Activated CD8-positive, alpha-beta T cell treated with anti-CD3 and anti-CD28 coated beads for 36 hours (primary cell): ENCODE data around the gene TUFT1. TPM values are rescaled to one million over a fixed set of nuclear protein-coding genes. Genes with fewer than 3 reads are reported as not detected.
A peak's percentile ranks its signal among the peaks of the same experiment; 100 is the strongest.

Experiments used
- ATAC-seq: fragments of 200-7000 bp; cut with Tn5 transposase; one replicate; pipeline ENCODE4 v1.10.0; 2021; ENCODE audit warnings: mild to moderate bottlenecking, moderate library complexity
- CTCF ChIA-PET: fragments of 350-600 bp; sonication (Branson Sonifier 250); formaldehyde crosslinking; loops from one replicate; lab custom pipeline; 2021; ENCODE audit warnings: antibody characterized with exemption; lab: Charles Lee
- POLR2A ChIA-PET: fragments of 350-600 bp; sonication (Branson Sonifier 250); formaldehyde crosslinking; loops from one replicate; lab custom pipeline; 2021; ENCODE audit warnings: antibody characterized with exemption; lab: Charles Lee
- DNase-seq: peaks from one replicate; pipeline ENCODE4 v3.0.0-alpha.2; 2020
- H3K27ac Mint-ChIP-seq: one replicate; pipeline ENCODE4 v1.8.0; 2021; ENCODE audit warnings: mild to moderate bottlenecking, mixed read lengths
- H3K27me3 Mint-ChIP-seq: one replicate; pipeline ENCODE4 v1.8.0; 2021; ENCODE audit warnings: mixed read lengths
- H3K36me3 Mint-ChIP-seq: one replicate; pipeline ENCODE4 v1.8.0; 2021; ENCODE audit warnings: low read depth, mixed read lengths
- H3K4me1 Mint-ChIP-seq: one replicate; pipeline ENCODE4 v1.8.0; 2021; ENCODE audit warnings: low read depth, mixed read lengths
- H3K4me3 Mint-ChIP-seq: one replicate; pipeline ENCODE4 v1.8.0; 2021; ENCODE audit warnings: mild to moderate bottlenecking, moderate library complexity, mixed read lengths
- H3K9me3 Mint-ChIP-seq: one replicate; pipeline ENCODE4 v1.8.0; 2021; ENCODE audit warnings: mixed read lengths
- intact Hi-C: fragments of 100-400 bp; cut with micrococcal nuclease; formaldehyde crosslinking; loops from one replicate; pipeline ENCODE4 v1.10.0; 2022
- total RNA-seq, 2 experiments: library from RNA; stranded (reverse); gene quantifications; one replicate each; pipeline ENCODE4 v1.2.3, GENCODE V29; 2021
- TF ChIP-seq, protein P1 (sequence below): fragments of 200-600 bp; IDR thresholded peaks from one replicate; pipeline ENCODE4 v1.8.0; 2022; ENCODE audit warnings: antibody characterized with exemption, mild to moderate bottlenecking

The TUFT1 gene
- total RNA-seq, 2 experiments from 2014 or later = 1.0 to 1.5 TPM

DNA sequence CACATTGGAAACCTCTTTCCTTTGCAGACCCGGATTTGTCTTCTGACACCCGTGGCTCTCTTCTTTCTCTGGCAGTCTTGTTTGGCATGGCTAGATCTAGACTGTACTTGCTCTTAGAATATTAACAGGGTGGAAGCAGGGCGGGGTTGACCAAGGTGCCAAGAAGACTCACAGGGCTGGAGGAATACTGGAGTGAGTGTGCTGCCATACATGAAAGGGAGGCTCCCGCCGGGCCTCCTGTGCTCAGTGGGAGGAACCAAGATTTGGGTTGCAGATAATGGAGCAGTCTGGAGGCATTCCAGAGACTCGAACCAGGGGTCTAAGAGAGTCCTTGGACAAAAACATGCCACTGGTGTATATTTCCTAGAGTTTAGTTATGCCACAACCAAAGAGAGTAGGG is 44.2 kb downstream of the TUFT1 start:
- no peak for DNase-seq
- CTCF ChIA-PET = interaction anchor here (1.6 kb wide), 1 partner anchor 10 kb away, joined by 5 read pairs; no protein-coding TSS in a partner anchor
- no peaks in the 10 kb centered on the region for H3K36me3 Mint-ChIP-seq
- no peak for ATAC-seq
- TF ChIP-seq, protein P1, sequence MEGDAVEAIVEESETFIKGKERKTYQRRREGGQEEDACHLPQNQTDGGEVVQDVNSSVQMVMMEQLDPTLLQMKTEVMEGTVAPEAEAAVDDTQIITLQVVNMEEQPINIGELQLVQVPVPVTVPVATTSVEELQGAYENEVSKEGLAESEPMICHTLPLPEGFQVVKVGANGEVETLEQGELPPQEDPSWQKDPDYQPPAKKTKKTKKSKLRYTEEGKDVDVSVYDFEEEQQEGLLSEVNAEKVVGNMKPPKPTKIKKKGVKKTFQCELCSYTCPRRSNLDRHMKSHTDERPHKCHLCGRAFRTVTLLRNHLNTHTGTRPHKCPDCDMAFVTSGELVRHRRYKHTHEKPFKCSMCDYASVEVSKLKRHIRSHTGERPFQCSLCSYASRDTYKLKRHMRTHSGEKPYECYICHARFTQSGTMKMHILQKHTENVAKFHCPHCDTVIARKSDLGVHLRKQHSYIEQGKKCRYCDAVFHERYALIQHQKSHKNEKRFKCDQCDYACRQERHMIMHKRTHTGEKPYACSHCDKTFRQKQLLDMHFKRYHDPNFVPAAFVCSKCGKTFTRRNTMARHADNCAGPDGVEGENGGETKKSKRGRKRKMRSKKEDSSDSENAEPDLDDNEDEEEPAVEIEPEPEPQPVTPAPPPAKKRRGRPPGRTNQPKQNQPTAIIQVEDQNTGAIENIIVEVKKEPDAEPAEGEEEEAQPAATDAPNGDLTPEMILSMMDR = no peak
- no peaks in the 10 kb centered on the region for H3K4me1 Mint-ChIP-seq
- H3K9me3 Mint-ChIP-seq = no peaks in the 10 kb centered on the region
- intact Hi-C loops = no loop called here
- H3K27ac Mint-ChIP-seq = no peak overlapping the region
- POLR2A ChIA-PET = no interaction called here
- no peak overlapping the region for H3K4me3 Mint-ChIP-seq
- no peaks in the 10 kb centered on the region for H3K27me3 Mint-ChIP-seq

DNA sequence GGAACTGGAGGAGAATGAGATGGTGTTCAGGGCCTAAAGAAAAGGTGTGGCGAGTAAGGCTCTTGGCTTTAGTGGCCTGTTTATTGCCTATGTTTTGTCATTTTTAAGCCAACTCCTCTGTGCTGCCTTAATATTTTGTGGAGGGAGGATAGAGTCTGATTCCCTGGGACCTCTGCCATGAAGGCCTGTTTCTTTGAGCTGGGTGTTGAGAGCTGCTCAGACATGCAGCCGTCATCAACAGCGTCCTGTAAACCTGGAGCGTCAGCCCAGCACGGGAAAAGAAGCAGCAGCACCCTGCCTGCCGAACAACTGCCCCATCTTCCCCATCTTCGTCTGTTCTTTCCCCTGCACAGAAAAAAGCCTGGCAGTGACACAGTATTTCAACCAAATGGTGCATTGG is 44.7 kb downstream of the TUFT1 start:
- H3K27ac Mint-ChIP-seq = no peak overlapping the region

DNA sequence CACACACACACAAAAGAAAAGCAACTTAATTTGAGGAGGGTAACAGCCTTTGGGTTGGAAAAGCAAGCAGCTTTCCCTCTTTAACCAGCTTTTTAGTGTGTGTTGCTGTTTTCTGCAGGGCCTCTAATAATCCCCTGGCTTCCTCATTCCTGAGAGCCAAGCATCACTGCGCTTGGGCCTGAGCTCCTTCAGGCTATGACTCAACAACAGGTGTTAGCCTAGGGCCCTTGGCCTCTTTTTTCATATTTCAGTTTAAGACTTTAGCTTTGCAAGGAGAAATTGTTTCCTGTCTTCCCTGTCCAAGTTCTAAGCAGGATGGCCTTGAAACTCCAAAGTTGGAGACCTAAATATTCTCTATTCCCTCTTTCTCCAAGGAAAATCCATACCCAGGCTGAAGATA is 45.5 kb downstream of the TUFT1 start:
- ChIA-PET POLR2A (no interaction called here), CTCF (interaction anchor here (1.2 kb wide), 1 partner anchor 9 kb away, joined by 6 read pairs; no protein-coding TSS in a partner anchor)
- ATAC-seq (no peak), DNase-seq (no peak)
- no peak overlapping the region for H3K27ac Mint-ChIP-seq
- TF ChIP-seq, protein P1 = no peak
- intact Hi-C loops = no loop called here
- peaks cover 2% of the 10 kb centered on the region for H3K27me3 Mint-ChIP-seq
- H3K36me3 Mint-ChIP-seq = no peaks in the 10 kb centered on the region
- H3K4me3 Mint-ChIP-seq = no peak overlapping the region
- H3K9me3 Mint-ChIP-seq = peaks cover under 1% of the 10 kb centered on the region
- H3K4me1 Mint-ChIP-seq = no peaks in the 10 kb centered on the region

More for the DNA sequence above, 44.7 kb downstream of the TUFT1 start:
- ChIA-PET POLR2A (no interaction called here), CTCF (no interaction called here)
- DNase-seq = no peak
- H3K27me3 Mint-ChIP-seq = no peaks in the 10 kb centered on the region
- H3K36me3 Mint-ChIP-seq = no peaks in the 10 kb centered on the region
- H3K9me3 Mint-ChIP-seq = no peaks in the 10 kb centered on the region
- no peak overlapping the region for H3K4me3 Mint-ChIP-seq
- intact Hi-C loops = no loop called here
- TF ChIP-seq, protein P1 = no peak
- no peak for ATAC-seq
- H3K4me1 Mint-ChIP-seq = no peaks in the 10 kb centered on the region

DNA sequence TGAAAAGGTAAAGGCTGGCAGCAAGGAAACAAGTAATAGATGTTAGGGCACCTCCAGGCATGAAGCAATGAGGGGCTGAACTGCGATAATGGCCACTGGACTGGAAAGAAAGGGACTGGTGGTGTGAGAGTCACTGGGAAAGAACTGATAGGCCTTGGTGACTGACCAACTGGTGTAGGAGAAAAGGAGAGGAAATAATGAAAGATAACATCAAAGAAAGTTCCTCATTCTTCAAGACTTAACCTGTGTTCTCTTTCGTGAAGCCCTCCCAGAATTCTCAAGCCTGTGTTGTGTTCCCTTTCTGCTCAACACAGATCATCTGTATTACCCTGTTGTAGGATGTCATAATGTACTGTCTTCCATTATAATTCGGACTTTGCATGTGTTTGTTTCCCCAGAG is 50.9 kb downstream of the TUFT1 start:
- CTCF ChIA-PET = no interaction called here

DNA sequence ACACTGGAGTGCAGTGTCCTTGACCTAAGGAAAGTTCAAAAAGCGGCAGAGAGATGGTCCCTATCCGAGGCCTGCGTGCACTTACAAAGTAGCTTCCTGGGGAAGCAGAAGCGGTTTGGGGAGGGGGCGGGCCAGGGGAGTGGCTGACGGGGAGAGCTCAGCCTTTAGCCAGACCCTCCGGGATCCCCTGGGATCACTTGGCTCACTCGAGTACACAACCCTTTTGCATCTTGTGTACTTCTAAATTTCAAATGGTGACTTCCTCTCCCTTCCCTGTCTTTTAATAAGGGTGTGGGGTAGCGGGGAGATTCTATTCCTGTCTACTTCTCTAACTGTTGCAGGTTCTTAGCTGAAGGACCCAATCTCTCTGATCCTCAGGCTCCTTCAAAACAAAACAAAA is 53.6 kb downstream of the TUFT1 start:
- POLR2A ChIA-PET = no interaction called here
- no peaks in the 10 kb centered on the region for H3K36me3 Mint-ChIP-seq
- no peak for DNase-seq

More for the DNA sequence above, 50.9 kb downstream of the TUFT1 start:
- Mint-ChIP-seq H3K27ac (no peak overlapping the region), H3K9me3 (peaks cover 6% of the 10 kb centered on the region), H3K36me3 (no peaks in the 10 kb centered on the region), H3K4me1 (peaks cover 6% of the 10 kb centered on the region), H3K27me3 (peaks cover 7% of the 10 kb centered on the region), H3K4me3 (no peak overlapping the region)
- intact Hi-C loops = loop anchor here (5.0 to 10.0 kb wide), 2 partner anchors 146 to 244 kb away; partner anchors contain the start of genes C2CD4D and RORC
- POLR2A ChIA-PET = no interaction called here
- no peak for ATAC-seq
- no peak for DNase-seq
- TF ChIP-seq, protein P1 = no peak

More for the DNA sequence above, 53.6 kb downstream of the TUFT1 start:
- H3K27ac Mint-ChIP-seq = no peak overlapping the region
- peaks cover 7% of the 10 kb centered on the region for H3K27me3 Mint-ChIP-seq
- intact Hi-C loops = loop anchor here (5.0 to 10.0 kb wide), 2 partner anchors 144 to 241 kb away; partner anchors contain the start of genes C2CD4D and RORC
- peak; percentile 42 for ATAC-seq
- H3K4me1 Mint-ChIP-seq = peaks cover 6% of the 10 kb centered on the region
- H3K9me3 Mint-ChIP-seq = peaks cover 6% of the 10 kb centered on the region
- TF ChIP-seq, protein P1 = no peak
- CTCF ChIA-PET = interaction anchor here (0.6 to 4.6 kb wide), 71 partner anchors 8 to 407 kb away, joined by 3 to 34 read pairs (median 4); partner anchors contain the start of genes RFX5, RIIAD1, THEM5 and TUFT1
- H3K4me3 Mint-ChIP-seq = peak overlapping the region; percentile 49
